NCI-H2196 (cell line): Measurements from ENCODE around the gene ELK4.

Experiments
- DNase-seq: peaks from one replicate; lab custom pipeline; 2025; ENCODE audit not compliant: unreplicated experiment; lab: John Stamatoyannopoulos, UW

Gene ELK4

DNA sequence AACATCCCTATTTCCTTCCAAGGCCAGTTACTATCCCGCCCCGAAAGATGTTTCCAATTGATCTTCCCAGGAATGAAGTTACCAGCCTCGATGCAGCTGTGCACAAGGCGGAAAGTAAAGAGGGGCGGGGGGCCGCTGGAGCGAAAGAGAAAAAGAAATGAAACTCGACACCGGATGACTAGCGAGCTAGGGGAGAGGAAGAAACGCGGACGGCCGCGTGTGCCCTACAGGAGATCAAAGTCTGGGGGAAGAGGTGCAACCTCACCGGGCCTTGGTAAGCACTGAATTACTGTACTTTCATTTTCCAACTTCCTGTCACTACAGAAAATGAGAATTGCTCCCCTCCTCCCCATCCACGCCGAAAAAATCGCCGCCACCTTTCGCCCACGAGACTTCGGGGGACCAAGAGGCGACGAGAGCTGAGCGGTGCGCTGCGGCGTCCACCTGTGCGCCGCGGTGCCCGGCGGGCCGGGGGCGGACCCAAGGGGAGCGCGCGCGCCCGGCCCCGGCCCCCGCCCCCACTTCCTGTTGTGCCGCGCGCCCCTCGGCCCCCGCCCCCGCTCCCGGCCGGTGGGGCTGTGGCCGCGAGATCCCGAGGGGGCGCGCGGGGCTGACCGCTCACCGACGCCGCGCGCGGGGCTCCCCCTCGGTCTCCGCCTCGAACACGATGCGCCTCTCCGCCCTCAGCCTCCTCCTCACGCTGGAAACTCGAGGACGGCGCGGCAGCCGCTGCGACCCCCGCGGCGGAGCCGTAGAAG is 622 bp downstream of the ELK4 start:
- DNase-seq = peak; percentile 78

GRCh38 chr1:205630651-205631009 is 1.2 kb downstream of the ELK4 start:
- no peak for DNase-seq

GRCh38 chr1:205630241-205630640 is 1.6 kb downstream of the ELK4 start:
- DNase-seq = no peak

- DNase-seq = no peak
These were observed 2.1 kb downstream of the ELK4 start for GRCh38 chr1:205629751-205630150.

DNA sequence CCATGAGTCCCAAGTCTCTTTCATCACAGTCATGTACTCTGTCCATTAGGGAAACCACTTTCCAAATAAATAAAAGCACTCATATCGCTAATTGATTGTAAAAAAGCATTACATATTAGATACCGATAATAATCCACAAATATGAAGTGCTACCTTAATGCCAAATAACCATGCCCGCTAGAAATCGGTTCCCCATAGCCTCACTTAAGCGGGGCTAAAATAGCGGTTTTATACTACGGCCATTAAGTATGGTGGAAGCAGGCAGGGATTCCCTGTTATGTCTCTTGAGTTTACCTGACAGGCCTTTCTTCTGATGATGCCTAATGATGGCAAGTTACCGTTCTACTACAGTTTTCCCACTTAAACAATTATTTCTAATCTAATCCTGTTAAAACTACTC is 3.9 kb downstream of the ELK4 start:
- DNase-seq = no peak

- DNase-seq = no peak
These were observed 5.6 kb downstream of the ELK4 start for GRCh38 chr1:205626216-205626615.

DNA sequence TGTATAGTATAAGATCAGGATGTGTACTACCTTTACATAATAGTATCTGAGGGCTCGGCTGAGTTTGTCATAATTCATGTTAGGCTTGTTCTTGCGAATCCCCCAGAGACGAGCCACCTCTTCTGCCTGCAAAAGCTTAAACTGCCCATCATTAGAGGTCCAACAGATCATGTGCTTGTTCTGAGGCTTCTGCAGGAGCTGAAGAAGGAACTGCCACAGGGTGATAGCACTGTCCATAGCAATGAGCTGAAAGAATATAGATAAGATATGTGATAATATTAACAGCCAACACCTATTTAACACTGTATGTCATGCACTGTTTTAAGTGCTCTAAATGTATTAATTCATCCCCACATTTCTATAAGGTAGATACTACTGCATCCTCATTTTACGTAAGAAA is 8.2 kb downstream of the ELK4 start:
- no peak for DNase-seq

GRCh38 chr1:205620269-205620668 is 11.5 kb downstream of the ELK4 start:
- no peak for DNase-seq

GRCh38 chr1:205619376-205619775 is 12.4 kb downstream of the ELK4 start:
- DNase-seq = no peak

- DNase-seq = no peak
These were observed 15.1 kb downstream of the ELK4 start for GRCh38 chr1:205616563-205617293.

GRCh38 chr1:205615789-205616188 is 16.0 kb downstream of the ELK4 start:
- DNase-seq = no peak

- no peak for DNase-seq
These were observed 17.9 kb downstream of the ELK4 start for GRCh38 chr1:205613854-205614412.

GRCh38 chr1:205612556-205612955 is 19.3 kb downstream of the ELK4 start:
- DNase-seq = no peak

GRCh38 chr1:205612104-205612503 is 19.7 kb downstream of the ELK4 start:
- DNase-seq = no peak

DNA sequence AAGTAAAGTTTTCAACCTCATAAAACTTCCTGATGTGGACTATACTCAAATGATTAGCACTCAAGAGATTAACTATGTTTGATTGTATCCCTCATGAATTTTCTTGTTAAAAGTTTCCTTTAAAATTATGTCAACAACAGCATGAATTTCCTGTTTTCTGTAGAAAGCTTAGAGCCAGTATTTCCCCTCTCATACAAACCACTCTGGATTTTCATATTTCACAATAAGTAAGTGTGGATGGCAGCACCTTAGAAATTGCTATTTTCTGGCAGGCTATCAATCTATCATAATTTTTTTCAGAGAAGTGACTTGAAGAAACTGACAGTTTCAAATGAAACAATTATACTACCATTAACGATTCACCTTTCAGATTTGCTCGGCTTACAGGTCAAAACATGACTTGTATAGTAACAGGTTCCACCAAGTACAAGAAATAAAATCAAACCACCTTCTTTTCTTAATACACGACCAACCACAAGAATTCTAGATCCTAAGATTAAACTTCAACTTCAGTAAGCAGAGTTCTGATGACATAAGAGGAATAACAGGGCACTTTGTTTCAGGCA is 20.8 kb downstream of the ELK4 start:
- DNase-seq = no peak

DNA sequence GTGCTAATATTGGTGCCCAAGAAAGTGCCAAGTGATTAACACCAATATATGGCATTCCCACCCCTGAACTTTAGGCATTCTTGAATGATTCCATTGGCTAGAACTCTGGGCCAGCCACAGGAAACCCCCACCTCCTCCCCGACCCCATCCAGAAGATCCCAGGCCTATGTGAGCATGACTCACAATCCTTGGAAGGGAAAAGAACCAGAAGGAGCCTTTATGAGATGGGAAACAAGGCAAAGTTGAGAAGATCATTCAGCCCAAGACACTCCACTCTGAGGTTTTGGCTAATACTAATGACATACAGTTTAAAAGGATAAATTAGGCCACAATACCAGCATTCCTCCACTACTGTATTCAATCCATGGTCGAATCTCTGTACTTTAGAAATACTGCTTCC is 21.8 kb downstream of the ELK4 start:
- no peak for DNase-seq

DNA sequence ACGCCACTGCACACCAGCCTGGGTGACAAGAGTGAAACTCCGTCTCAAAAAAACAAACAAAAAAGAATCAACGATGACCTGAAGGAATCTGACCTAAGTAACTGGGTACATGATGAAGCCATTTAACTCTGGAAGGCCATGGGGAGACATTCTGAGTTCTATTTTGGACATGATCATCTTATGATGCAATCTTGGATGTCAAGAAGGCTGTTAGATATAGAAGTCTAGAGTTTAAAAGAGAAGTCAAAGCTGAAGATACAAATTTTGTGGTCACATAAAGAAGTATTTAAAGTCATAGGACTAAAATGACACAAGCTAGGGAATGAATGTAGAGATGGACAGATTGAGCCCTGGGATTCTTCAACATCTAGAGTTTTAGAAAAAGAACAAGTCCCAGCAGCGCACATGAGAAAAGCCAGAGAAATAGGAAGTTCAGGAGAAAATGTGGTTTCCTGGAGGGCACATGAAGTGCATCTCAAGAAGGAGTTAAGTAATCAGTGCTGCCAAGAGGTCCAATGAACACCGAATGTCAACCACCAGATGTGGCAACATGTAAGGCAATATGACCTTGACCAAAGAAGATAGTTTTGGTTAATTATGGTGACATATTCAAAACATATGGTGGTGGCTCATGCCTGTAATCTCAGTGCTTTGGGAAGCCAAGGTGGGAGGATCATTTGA is 26.8 kb downstream of the ELK4 start:
- DNase-seq = no peak

DNA sequence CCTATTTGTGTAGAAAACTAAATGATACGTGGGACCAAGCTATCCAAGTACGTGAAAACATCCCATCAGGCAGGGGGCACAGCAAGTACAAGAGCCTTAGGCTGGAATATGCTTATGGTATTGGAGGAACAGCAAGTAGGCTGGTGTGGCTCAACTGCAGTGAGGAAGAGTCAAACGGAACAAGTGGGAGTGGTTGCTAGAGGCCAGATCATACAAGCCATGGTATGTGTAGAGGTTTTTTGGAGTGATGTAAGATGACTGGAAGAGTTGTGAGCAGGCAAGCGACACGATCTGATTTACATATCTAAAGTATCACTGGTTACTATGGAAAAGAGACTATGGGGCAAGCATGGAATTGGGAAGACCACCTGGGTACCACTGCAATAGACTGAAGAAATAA is 27.8 kb downstream of the ELK4 start:
- DNase-seq = no peak

DNA sequence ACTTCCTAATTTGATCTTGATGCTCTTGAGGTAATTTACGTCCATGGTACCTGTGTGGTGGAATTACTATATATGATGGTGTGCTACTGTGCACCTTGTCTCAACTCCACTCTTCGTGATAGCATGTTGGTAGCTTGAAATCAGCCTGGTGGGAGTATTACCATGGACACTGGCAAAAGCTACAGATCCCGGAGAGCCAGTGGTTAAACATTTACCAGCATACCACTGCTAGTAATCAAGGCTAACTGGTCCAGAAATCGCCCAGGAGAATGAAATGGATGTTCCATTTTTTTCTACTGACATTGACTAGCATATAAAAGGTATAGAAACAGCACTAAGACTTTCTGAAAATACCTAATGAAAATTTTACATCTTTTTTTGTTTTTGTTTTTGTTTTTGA is 30.6 kb downstream of the ELK4 start:
- no peak for DNase-seq

DNA sequence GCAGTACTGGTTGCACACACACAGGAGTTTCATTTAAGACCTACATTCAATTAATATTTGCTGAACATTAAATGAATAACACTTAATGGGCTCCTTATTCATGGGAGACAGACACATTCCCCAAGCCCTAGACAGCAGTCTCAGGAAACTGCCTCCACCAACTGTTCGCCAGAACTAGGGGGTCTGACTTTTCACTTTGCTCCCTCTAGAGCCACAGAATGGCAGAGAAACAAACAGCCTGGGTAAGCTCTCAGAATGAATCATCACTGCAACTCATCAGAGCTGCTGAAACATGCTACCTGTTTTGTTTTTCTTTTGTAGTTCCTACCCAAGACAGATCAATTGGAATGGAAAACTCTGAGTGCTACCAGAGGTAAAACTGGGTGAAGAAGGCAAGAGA is 31.7 kb downstream of the ELK4 start:
- no peak for DNase-seq

DNA sequence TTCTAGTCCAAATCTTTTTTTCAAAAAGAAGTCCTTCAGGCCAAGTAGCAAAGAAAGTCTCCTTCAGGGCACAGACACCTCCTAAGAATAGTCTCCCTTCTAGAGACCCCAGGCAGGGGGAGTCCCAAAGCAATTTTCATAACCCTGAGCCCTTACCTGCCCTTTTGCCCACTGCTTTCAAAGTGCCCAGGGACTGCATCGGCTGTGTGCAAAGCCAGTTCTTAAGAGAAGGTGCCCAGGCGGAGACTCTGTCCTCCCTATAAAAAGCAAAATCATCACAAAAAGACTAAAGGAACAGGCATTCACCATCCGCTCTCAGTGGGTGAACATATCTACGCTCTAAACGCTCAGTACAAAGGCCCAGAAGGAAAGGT is 32.2 kb downstream of the ELK4 start:
- no peak for DNase-seq
